Mucosa of stomach (tissue), 1 donor: ENCODE data around the gene SERGEF.

Source experiments
- H3K27me3 ChIP-seq: one replicate; pipeline ENCODE4 v1.7.0; 2013; ENCODE audit warnings: mild to moderate bottlenecking, low read length; ENCODE audit not compliant: control insufficient read depth, insufficient read depth
- H3K36me3 ChIP-seq: one replicate; pipeline ENCODE4 v1.7.0; 2013; ENCODE audit warnings: low read length; ENCODE audit not compliant: control insufficient read depth, insufficient read depth
- H3K4me1 ChIP-seq: one replicate; pipeline ENCODE4 v1.7.0; 2013; ENCODE audit warnings: mild to moderate bottlenecking, low read length; ENCODE audit not compliant: control insufficient read depth, insufficient read depth
- H3K4me3 ChIP-seq: one replicate; pipeline ENCODE4 v1.7.0; 2013; ENCODE audit warnings: low read length
- H3K9ac ChIP-seq: one replicate; pipeline ENCODE4 v1.7.0; 2013; ENCODE audit warnings: mild to moderate bottlenecking, low read length, moderate library complexity
- H3K9me3 ChIP-seq: one replicate; pipeline ENCODE4 v1.7.0; 2013; ENCODE audit warnings: mild to moderate bottlenecking, low read length, moderate library complexity; ENCODE audit not compliant: control insufficient read depth
- donor health status: Pancreatic carcinoma.

The SERGEF gene

GRCh38 chr11:17989306-17989705 is 23.5 kb downstream of the SERGEF start:
- Histone ChIP-seq H3K27me3 (no peaks in the 10 kb centered on the region), H3K9ac (no peak overlapping the region), H3K9me3 (no peaks in the 10 kb centered on the region), H3K4me1 (no peaks in the 10 kb centered on the region), H3K36me3 (no peaks in the 10 kb centered on the region), H3K4me3 (no peak overlapping the region)

GRCh38 chr11:17988465-17988864 is 24.4 kb downstream of the SERGEF start:
- H3K27me3 ChIP-seq: no peaks in the 10 kb centered on the region
- no peaks in the 10 kb centered on the region for H3K4me1 ChIP-seq

GRCh38 chr11:17987826-17988225 is 25.0 kb downstream of the SERGEF start:
- Histone ChIP-seq H3K9me3 (no peaks in the 10 kb centered on the region), H3K9ac (no peak overlapping the region), H3K27me3 (no peaks in the 10 kb centered on the region), H3K4me3 (no peak overlapping the region), H3K36me3 (no peaks in the 10 kb centered on the region), H3K4me1 (no peaks in the 10 kb centered on the region)

More at GRCh38 chr11:17988465-17988864, 24.4 kb downstream of the SERGEF start:
- no peak overlapping the region for H3K4me3 ChIP-seq
- no peaks in the 10 kb centered on the region for H3K9me3 ChIP-seq
- H3K9ac ChIP-seq: no peak overlapping the region
- H3K36me3 ChIP-seq: no peaks in the 10 kb centered on the region

- Histone ChIP-seq H3K4me1 (no peaks in the 10 kb centered on the region), H3K36me3 (no peaks in the 10 kb centered on the region), H3K9ac (no peak overlapping the region), H3K4me3 (no peak overlapping the region), H3K27me3 (no peaks in the 10 kb centered on the region), H3K9me3 (no peaks in the 10 kb centered on the region)
Measured at GRCh38 chr11:17986711-17987220, 26.1 kb downstream of the SERGEF start.

GRCh38 chr11:17986007-17986710 is 26.7 kb downstream of the SERGEF start:
- Histone ChIP-seq H3K4me3 (no peak overlapping the region), H3K36me3 (no peaks in the 10 kb centered on the region), H3K9me3 (no peaks in the 10 kb centered on the region), H3K9ac (no peak overlapping the region), H3K4me1 (no peaks in the 10 kb centered on the region), H3K27me3 (no peaks in the 10 kb centered on the region)

GRCh38 chr11:17985517-17985916 is 27.3 kb downstream of the SERGEF start:
- Histone ChIP-seq H3K9me3 (no peaks in the 10 kb centered on the region), H3K4me3 (no peak overlapping the region), H3K4me1 (no peaks in the 10 kb centered on the region), H3K27me3 (no peaks in the 10 kb centered on the region), H3K9ac (no peak overlapping the region), H3K36me3 (no peaks in the 10 kb centered on the region)

GRCh38 chr11:17983569-17983968 is 29.3 kb downstream of the SERGEF start:
- H3K27me3 ChIP-seq: no peaks in the 10 kb centered on the region
- no peaks in the 10 kb centered on the region for H3K36me3 ChIP-seq
- no peaks in the 10 kb centered on the region for H3K4me1 ChIP-seq
- no peak overlapping the region for H3K4me3 ChIP-seq
- no peak overlapping the region for H3K9ac ChIP-seq
- no peaks in the 10 kb centered on the region for H3K9me3 ChIP-seq

GRCh38 chr11:17979770-17980371 is 33.0 kb downstream of the SERGEF start:
- Histone ChIP-seq H3K9ac (no peak overlapping the region), H3K36me3 (no peaks in the 10 kb centered on the region), H3K27me3 (no peaks in the 10 kb centered on the region), H3K4me3 (no peak overlapping the region), H3K9me3 (no peaks in the 10 kb centered on the region), H3K4me1 (no peaks in the 10 kb centered on the region)

- Histone ChIP-seq H3K36me3 (no peaks in the 10 kb centered on the region), H3K27me3 (no peaks in the 10 kb centered on the region), H3K4me3 (no peak overlapping the region), H3K9ac (no peak overlapping the region), H3K4me1 (no peaks in the 10 kb centered on the region), H3K9me3 (no peaks in the 10 kb centered on the region)
Measured at GRCh38 chr11:17978553-17979287, 34.1 kb downstream of the SERGEF start.

GRCh38 chr11:17976651-17977050 is 36.2 kb downstream of the SERGEF start:
- Histone ChIP-seq H3K27me3 (no peaks in the 10 kb centered on the region), H3K4me3 (no peak overlapping the region), H3K9ac (no peak overlapping the region), H3K36me3 (no peaks in the 10 kb centered on the region), H3K4me1 (no peaks in the 10 kb centered on the region), H3K9me3 (no peaks in the 10 kb centered on the region)

- Histone ChIP-seq H3K36me3 (no peaks in the 10 kb centered on the region), H3K9ac (no peak overlapping the region), H3K4me3 (no peak overlapping the region), H3K4me1 (no peaks in the 10 kb centered on the region), H3K27me3 (no peaks in the 10 kb centered on the region), H3K9me3 (no peaks in the 10 kb centered on the region)
Measured at GRCh38 chr11:17974246-17974645, 38.6 kb downstream of the SERGEF start.

- Histone ChIP-seq H3K9me3 (no peaks in the 10 kb centered on the region), H3K4me1 (no peaks in the 10 kb centered on the region), H3K4me3 (no peak overlapping the region), H3K27me3 (no peaks in the 10 kb centered on the region), H3K36me3 (no peaks in the 10 kb centered on the region), H3K9ac (no peak overlapping the region)
Measured at GRCh38 chr11:17972987-17973386, 39.9 kb downstream of the SERGEF start.
